ENCODE measurements around the gene CSTB.

DNA sequence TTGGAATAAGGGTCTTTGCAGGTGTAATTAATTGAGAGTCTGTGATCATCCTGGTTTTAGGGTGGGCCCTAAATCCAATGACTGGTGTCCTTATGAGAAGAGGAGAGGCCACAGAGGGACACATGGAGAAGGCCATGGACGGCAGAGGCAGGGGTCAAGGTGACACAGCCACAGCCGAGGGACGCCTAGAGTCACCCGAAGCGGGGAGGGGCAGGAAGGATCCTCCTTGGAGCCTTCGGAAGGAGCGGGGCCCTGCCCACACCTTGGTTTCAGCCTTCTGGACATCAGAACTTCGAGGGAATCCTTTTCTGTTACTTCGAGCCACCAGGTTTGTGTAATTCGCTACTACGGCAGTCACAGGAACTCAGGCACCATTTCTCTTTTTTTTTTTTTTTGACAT, 44.4 kb upstream of the CSTB start:
- TF ChIP-seq, protein P1, sequence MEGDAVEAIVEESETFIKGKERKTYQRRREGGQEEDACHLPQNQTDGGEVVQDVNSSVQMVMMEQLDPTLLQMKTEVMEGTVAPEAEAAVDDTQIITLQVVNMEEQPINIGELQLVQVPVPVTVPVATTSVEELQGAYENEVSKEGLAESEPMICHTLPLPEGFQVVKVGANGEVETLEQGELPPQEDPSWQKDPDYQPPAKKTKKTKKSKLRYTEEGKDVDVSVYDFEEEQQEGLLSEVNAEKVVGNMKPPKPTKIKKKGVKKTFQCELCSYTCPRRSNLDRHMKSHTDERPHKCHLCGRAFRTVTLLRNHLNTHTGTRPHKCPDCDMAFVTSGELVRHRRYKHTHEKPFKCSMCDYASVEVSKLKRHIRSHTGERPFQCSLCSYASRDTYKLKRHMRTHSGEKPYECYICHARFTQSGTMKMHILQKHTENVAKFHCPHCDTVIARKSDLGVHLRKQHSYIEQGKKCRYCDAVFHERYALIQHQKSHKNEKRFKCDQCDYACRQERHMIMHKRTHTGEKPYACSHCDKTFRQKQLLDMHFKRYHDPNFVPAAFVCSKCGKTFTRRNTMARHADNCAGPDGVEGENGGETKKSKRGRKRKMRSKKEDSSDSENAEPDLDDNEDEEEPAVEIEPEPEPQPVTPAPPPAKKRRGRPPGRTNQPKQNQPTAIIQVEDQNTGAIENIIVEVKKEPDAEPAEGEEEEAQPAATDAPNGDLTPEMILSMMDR (IDR thresholded peaks at IDR 0.05), result no peak
- TF ChIP-seq EP300 (IDR thresholded peaks at IDR 0.05) (no peak), POLR2A (IDR thresholded peaks at IDR 0.05) (no peak)

Data from stomach (tissue), 4 donors.